HG03354 (cell line): ENCODE measurements around the gene MRTFB.
"Not testable (repeated sequence)": the region's sequence is repeated elsewhere in the genome, so short reads cannot be mapped to it uniquely, and the experiment has no call there.

Experiments used
- ATAC-seq: cut with Tn5 transposase; IDR thresholded peaks from one replicate; pipeline ENCODE4 v1.9.1; 2021; ENCODE audit warnings: mild to moderate bottlenecking; ENCODE audit not compliant: unreplicated experiment, poor library complexity, severe bottlenecking

The MRTFB gene

GRCh38 chr16:14070877-14071575, at the start of gene MRTFB:
Gene MRTFB (plus strand): TSS chr16:14071319. CDS start chr16:14140607, 69,288 bp downstream.
- ATAC-seq, result peak; percentile 89

- not testable (repeated sequence) for ATAC-seq
Measured at GRCh38 chr16:14023526-14023925, 47.6 kb upstream of the MRTFB start.

- no peak for ATAC-seq
Measured at GRCh38 chr16:14024283-14024682, 46.8 kb upstream of the MRTFB start.

DNA sequence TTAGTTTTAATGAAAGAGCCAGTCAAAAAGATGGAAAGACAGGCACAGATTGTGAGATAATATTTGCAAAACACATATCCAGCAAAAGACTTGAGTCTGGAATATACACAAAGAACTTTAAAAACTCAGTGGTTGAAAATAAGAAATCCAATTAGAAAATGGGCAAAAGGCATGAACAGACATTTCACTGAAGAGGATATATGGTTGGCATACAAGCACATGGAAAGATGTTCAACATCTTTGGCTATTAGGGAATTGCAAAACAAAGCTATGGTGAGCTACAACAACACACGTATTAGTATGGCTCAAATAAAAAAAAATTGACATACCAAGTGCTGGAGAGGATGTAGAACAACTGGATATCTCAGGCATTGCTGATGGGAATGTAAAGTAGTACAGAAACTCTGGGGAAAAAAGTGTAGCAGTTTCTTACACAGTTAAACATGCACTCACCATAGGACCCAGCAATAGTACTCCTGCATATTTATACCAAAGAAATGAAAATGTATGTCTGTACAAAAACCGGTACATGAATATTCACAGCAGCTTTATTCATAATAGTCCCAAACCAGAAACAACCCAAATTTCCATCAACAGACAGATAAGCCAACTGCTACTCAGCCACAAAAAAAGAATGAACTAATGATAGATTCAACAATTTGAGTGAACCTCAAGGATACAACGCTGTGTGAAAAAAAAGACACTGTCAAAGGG, 44.4 kb upstream of the MRTFB start:
- ATAC-seq, result no peak

- ATAC-seq, result no peak
Measured at GRCh38 chr16:14028202-14028601, 42.9 kb upstream of the MRTFB start.

- no peak for ATAC-seq
Measured at GRCh38 chr16:14029658-14030057, 41.5 kb upstream of the MRTFB start.

DNA sequence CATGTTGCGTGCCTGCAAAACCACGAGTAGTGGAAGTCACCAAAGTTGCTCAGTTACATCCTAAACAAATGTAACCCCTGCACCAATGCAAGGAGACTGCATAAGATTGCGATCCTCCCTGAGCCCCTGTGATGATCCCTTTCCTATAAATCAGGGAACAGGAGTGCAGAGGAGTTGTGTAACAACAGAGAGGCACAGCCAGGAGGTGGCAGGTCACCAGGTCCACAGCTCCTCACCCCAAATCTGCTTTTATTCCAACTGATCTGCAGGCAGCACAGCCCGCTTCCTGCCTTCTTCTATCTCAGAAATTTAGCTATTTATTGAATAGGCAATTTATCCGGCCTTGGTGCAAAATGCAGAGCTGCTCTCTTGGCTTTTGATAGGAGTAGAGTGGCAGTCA, 36.0 kb upstream of the MRTFB start:
- no peak for ATAC-seq

- ATAC-seq, result no peak
Measured at GRCh38 chr16:14036889-14037288, 34.2 kb upstream of the MRTFB start.

GRCh38 chr16:14037960-14038359, 33.2 kb upstream of the MRTFB start:
- ATAC-seq, result no peak

DNA sequence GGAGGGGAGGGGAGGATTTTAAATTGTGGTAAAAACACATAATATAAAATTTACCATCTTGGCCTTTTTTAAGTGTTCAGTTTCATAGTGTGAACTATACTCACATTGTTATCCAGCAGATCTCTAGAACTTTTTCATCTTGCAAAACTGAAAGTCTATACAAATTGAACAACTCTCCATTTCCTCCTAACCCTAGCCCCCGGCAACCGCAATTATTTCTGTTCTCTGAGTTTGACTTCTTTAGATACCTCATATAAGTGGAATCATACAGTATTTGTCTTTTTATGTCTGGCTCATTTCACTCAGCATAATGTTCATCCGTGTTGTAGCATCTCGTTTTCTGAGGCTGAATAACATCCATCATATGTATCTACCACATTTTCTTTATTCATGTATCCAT, 30.0 kb upstream of the MRTFB start:
- no peak for ATAC-seq

DNA sequence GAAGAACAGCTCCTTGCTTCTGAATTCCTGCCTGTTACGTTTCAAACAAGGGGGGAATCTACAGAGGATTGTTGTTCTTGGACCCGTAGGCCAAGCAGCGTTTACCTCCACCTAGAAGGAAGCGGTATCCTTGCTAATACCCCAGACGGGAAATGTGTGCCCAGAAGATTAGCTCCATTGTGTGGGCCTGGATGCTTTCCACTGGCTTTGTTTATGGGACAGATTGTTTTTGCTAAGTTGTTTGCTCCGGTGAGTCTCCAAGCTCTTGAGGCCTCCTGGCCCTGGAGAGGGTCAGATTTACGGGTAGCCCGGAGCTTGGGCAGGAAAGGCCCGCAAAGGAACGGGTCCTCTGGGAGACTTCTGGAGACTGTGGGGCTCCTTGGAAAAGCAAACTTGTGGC, 28.4 kb upstream of the MRTFB start:
- no peak for ATAC-seq

GRCh38 chr16:14043278-14043677, 27.8 kb upstream of the MRTFB start:
- no peak for ATAC-seq

- no peak for ATAC-seq
Measured at GRCh38 chr16:14043793-14044192, 27.3 kb upstream of the MRTFB start.

GRCh38 chr16:14047121-14047859, 23.8 kb upstream of the MRTFB start:
- ATAC-seq, result not testable (repeated sequence)

- no peak for ATAC-seq
Measured at GRCh38 chr16:14050291-14051027, 20.7 kb upstream of the MRTFB start.

DNA sequence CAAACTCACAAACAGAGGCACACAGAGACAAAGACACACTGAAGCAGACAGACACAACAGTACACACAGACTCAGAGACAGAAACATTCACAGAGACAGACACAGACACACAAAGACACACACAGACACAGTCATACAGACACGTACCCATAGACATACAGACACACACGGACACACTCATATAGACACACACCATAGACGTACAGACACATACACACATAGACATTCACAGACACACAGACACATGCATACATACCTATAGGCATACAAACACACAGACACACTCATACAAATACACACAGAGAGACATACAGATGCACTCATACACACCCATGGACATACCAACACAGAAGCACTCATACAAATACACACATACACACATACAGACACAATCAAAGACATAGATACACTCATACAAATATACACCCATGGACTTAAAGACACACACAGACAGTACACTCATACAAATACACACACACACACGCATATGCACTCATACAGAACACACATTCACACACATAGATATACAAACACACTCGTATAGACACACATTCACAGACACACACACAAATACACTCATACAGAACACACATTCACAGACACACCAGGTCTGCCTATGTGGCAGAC, 19.9 kb upstream of the MRTFB start:
- no peak for ATAC-seq

DNA sequence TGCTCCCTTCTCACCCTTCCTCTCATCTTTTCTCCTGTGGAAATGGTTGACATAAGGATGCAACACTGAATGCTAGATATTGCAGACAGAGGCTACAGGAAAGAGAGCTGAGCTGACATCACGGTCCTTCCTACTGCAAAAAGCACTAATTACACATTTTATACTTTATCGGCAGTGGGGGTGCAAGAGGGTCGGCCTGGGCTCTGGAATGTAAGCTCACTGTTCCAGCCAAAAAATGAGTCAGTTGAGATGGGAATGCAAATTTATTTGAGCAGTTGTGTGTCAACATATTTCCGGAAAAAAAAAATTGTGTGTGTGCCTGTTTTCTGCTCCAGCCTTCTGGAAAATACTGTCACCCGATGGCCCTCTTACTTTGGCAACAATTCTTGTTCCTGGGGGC, 14.1 kb upstream of the MRTFB start:
- ATAC-seq, result no peak

- no peak for ATAC-seq
Measured at GRCh38 chr16:14057878-14058382, 13.2 kb upstream of the MRTFB start.

- ATAC-seq, result no peak
Measured at GRCh38 chr16:14061732-14062259, 9.3 kb upstream of the MRTFB start.
